ENCODE data around the gene NRDC.
"Not testable (repeated sequence)": the region's sequence is repeated elsewhere in the genome, so short reads cannot be mapped to it uniquely, and the experiment has no call there.

NRDC gene

DNA sequence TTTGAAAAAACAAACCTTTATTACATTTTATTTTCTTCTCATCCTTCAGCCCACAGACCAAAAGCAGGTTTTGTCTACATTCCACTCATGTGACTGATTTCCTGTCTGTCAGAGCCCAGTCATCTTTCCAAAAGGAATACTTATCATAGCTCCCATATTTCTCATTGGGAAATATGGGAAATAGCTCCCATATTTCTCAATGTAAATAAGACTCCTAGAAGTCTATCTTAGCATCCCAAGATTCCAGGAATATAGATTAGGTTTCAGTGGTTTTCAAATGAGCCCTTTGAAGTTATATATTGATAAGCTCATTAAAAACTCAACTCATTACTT lies 19.1 kb upstream of the NRDC start:
- TF ChIP-seq, protein P1, sequence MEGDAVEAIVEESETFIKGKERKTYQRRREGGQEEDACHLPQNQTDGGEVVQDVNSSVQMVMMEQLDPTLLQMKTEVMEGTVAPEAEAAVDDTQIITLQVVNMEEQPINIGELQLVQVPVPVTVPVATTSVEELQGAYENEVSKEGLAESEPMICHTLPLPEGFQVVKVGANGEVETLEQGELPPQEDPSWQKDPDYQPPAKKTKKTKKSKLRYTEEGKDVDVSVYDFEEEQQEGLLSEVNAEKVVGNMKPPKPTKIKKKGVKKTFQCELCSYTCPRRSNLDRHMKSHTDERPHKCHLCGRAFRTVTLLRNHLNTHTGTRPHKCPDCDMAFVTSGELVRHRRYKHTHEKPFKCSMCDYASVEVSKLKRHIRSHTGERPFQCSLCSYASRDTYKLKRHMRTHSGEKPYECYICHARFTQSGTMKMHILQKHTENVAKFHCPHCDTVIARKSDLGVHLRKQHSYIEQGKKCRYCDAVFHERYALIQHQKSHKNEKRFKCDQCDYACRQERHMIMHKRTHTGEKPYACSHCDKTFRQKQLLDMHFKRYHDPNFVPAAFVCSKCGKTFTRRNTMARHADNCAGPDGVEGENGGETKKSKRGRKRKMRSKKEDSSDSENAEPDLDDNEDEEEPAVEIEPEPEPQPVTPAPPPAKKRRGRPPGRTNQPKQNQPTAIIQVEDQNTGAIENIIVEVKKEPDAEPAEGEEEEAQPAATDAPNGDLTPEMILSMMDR (IDR thresholded peaks at IDR 0.05; ENCODE audit: insufficient read depth, low read depth, low read length, missing control alignments): no peak
- DNase-seq (ENCODE audit: low read depth): peak; percentile 92
- H3K4me3 ChIP-seq (ENCODE audit: low read length): no peak overlapping the region

DNA sequence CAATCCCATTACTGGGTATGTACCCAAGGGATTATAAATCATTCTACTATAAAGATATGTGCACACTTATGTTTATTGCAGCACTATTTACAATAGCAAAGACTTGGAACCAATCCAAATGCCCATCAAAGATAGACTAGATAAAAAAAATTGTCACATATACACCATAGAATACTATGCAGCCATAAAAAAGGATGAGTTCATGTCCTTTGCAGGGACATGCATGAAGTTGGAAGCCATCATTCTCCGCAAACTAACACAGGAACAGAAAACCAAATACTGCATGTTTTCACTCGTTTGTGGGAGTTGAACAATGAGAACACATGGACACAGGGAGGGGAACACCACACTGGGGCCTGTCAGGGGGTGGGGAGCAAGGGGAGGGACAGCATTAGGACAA lies 16.2 kb upstream of the NRDC start:
- not testable (repeated sequence) for H3K4me3 ChIP-seq (ENCODE audit: low read length); DNase-seq (ENCODE audit: low read depth)

DNA sequence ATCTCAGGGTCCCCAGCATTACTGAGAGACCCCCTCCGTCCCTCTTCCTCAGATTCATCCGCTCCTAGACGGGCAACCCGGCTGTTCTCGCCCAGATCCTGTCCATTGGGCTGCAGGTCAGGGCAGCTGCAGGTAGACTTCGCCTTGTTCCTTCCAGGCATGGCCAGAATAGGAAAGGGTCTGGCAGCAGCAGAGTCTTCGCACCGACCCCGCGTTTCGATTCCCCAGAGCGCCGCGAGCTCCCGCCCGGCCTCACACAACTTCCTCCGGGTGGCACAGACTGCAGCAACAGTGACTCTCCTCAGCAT lies 265 bp downstream of the NRDC start:
- TF ChIP-seq, protein P1 (IDR thresholded peaks at IDR 0.05; ENCODE audit: insufficient read depth, low read depth, low read length, missing control alignments): no peak
- DNase-seq (ENCODE audit: low read depth): no peak
- peak overlapping the region; percentile 95 for H3K4me3 ChIP-seq (ENCODE audit: low read length)

DNA sequence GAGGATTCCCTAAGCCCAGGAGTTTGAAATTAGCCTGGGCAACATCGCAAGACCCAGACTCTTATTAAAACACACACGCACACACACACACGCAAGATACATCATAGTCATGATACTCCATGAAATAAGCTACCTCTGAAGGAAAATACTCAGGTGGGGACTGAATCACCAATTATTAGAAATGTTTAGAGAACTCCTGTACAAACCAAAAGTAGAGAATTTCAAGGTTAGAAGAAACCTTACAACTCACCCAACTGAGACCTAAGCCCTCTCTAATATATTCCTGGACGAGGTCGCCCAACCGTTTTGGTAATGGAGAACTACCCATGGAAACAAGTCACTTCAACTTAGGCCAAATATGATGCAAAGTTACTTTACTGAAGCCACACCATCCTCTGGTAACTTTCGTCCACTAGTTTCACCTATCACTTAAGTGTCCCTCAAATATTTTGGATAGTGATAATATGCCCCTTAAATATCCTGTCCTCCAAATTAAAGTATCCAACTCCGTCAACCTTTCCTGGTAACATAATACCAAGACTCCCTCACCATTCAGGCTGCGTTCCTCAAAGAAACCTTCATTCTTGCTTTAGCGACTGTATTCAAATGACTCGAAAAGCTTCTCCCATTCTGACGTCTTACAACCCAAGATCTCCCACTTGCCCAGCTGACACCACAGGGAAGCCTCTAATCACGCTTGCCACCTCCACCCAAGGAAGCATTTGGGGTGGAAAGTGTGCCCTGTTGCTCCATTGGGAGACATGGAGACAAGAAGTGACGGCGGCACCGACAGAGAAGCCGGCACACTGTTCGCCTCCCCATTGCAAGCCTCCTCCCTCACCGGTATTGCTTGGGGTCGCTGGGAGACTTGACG lies 856 bp downstream of the NRDC start:
- TF ChIP-seq, protein P1 (IDR thresholded peaks at IDR 0.05; ENCODE audit: insufficient read depth, low read depth, low read length, missing control alignments): no peak
- peak; percentile 48 for DNase-seq (ENCODE audit: low read depth)

DNA sequence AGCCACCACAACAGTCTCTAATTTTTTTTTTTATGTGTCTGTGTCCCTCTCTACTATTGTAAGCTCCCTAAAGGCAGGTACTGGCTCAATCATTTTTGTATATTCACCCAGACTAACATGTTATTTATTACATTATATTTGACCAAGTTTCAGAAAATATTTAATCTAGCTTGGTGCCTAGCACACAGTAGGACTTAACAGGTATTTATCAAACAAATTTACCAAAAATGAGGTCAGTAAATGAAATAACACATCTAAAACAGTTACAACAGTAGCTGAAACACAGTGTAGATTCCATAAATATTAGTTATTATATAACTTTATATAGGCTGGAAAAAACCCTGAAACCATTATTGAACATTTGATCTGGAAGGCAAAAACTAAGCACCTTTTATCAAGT lies 2.7 kb downstream of the NRDC start:
- TF ChIP-seq, protein P1 (IDR thresholded peaks at IDR 0.05; ENCODE audit: insufficient read depth, low read depth, low read length, missing control alignments): no peak
- DNase-seq (ENCODE audit: low read depth): no peak
- H3K4me3 ChIP-seq (ENCODE audit: low read length): no peak overlapping the region

More for the DNA sequence above, 856 bp downstream of the NRDC start:
- H3K4me3 ChIP-seq (ENCODE audit: low read length): peak overlapping the region; percentile 95

DNA sequence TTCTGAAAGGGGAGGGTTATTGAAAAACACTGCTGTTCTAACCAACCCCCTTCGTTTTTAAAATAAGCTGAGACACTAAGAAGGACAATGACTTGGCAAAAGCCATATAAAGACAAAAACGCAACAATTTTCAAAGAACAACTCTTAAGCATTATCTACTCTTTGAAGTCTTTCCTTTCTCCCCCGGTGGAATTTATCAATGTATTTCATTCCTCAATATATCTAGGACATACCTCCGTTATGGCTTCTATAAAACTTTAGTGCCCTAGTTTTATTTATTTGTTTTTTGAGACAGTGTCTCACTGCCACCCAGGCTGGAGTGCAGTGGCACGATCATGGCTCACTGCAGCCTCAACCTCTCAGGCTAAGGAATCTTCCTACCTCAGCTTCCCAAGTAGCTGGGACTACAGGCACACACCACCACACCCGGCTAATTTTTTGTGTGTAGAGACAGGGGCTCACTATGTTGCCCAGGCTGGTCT lies 3.2 kb downstream of the NRDC start:
- no peak overlapping the region for H3K4me3 ChIP-seq (ENCODE audit: low read length)
- TF ChIP-seq, protein P1 (IDR thresholded peaks at IDR 0.05; ENCODE audit: insufficient read depth, low read depth, low read length, missing control alignments): no peak
- DNase-seq (ENCODE audit: low read depth): no peak

DNA sequence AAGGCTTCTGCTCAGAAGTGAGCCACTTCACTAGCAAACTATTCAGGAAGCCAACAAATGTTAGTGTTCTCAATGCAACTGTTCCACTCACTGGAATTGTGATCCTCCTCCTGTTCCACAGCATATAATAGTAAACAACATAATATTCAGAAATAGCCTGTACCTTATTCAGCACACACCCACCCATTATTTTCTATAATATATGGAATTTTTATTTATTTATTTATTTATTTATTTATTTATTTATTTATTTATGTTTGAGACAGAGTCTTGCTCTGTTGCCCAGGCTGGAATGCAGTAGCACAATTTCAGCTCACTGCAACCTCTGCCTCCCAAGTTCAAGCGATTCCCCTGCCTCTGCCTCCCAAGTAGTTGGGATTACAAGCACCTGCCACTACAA lies 5.3 kb downstream of the NRDC start:
- H3K4me3 ChIP-seq (ENCODE audit: low read length); DNase-seq (ENCODE audit: low read depth): not testable (repeated sequence)

DNA sequence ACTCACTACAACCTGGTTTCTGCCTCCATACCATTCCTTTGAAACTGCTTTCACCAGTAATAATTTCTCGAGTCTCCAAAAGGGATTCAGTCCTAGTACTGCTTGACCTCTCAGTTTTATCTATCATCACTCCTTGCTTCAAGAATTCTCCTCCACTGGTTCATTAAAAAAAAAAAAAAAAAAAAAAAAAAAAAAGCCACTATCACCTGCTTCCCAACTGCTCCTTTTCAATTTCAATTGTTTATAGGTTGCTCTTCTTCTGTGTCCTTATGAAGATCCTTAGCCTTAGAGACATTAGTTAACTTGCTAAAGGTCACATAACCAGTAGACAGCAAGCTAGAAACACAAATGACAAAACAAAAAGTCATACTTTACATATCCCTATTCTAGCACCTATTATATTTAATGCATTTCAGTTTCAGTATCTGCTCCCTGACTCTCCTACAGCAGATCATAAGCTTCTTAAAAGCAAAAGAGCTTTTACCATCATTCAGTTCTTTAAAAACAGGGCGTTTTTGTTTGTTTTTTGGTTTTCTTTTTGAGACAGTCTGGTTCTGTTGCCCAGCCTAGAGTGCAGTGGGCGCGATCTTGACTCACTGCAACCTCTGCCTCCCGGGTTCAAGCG lies 7.1 kb downstream of the NRDC start:
- TF ChIP-seq, protein P1 (IDR thresholded peaks at IDR 0.05; ENCODE audit: insufficient read depth, low read depth, low read length, missing control alignments): no peak
- DNase-seq (ENCODE audit: low read depth): no peak
- no peak overlapping the region for H3K4me3 ChIP-seq (ENCODE audit: low read length)

Measured in epithelial cell of esophagus (primary cell).